Endothelial cell (in vitro differentiated cells): Measurements from ENCODE around the gene KLHL34. TPM values are rescaled to one million over a fixed set of nuclear protein-coding genes. Genes with fewer than 3 reads are reported as not detected.

Experiments used
- DNase-seq: peaks from one replicate; pipeline ENCODE4 v3.0.0; 2021; ENCODE audit warnings: low spot score
- H3K27ac Mint-ChIP-seq: one replicate; pipeline ENCODE4 v1.8.0; 2021; ENCODE audit warnings: mixed read lengths, inconsistent platforms; ENCODE audit not compliant: unreplicated experiment
- H3K27me3 Mint-ChIP-seq: one replicate; pipeline ENCODE4 v1.8.0; 2021; ENCODE audit warnings: mild to moderate bottlenecking, moderate library complexity, mixed read lengths, inconsistent platforms; ENCODE audit not compliant: unreplicated experiment
- H3K36me3 Mint-ChIP-seq: one replicate; pipeline ENCODE4 v1.8.0; 2021; ENCODE audit warnings: mild to moderate bottlenecking, low read depth, mixed read lengths, inconsistent platforms; ENCODE audit not compliant: unreplicated experiment
- H3K4me1 Mint-ChIP-seq: one replicate; pipeline ENCODE4 v1.8.0; 2021; ENCODE audit warnings: mild to moderate bottlenecking, mixed read lengths, inconsistent platforms; ENCODE audit not compliant: unreplicated experiment
- H3K4me3 Mint-ChIP-seq: one replicate; pipeline ENCODE4 v1.8.0; 2021; ENCODE audit warnings: mild to moderate bottlenecking, mixed read lengths, inconsistent platforms; ENCODE audit not compliant: unreplicated experiment
- H3K9me3 Mint-ChIP-seq: one replicate; pipeline ENCODE4 v1.8.0; 2021; ENCODE audit warnings: mixed read lengths, inconsistent platforms; ENCODE audit not compliant: unreplicated experiment
- total RNA-seq: library from RNA; stranded (reverse); fragmentation: NEBNext Ultra II Directional; extraction: Animal tissue kit (Norgen Biotek cat#: 25700); gene quantifications from one replicate; pipeline ENCODE4 v1.2.1, GENCODE V29; 2021; ENCODE audit not compliant: unreplicated experiment
- TF ChIP-seq, protein P1 (sequence below): fragments of 200-600 bp; sonication (generic); IDR thresholded peaks from one replicate; pipeline ENCODE4 v1.5.0; 2021; ENCODE audit warnings: antibody characterized with exemption; ENCODE audit not compliant: unreplicated experiment

Gene KLHL34
- total RNA-seq, 1 donor from 2014 or later = not detected

GRCh38 chrX:21656587-21657317, 1.4 kb downstream of the KLHL34 start:
- DNase-seq = no peak
- TF ChIP-seq, protein P1, sequence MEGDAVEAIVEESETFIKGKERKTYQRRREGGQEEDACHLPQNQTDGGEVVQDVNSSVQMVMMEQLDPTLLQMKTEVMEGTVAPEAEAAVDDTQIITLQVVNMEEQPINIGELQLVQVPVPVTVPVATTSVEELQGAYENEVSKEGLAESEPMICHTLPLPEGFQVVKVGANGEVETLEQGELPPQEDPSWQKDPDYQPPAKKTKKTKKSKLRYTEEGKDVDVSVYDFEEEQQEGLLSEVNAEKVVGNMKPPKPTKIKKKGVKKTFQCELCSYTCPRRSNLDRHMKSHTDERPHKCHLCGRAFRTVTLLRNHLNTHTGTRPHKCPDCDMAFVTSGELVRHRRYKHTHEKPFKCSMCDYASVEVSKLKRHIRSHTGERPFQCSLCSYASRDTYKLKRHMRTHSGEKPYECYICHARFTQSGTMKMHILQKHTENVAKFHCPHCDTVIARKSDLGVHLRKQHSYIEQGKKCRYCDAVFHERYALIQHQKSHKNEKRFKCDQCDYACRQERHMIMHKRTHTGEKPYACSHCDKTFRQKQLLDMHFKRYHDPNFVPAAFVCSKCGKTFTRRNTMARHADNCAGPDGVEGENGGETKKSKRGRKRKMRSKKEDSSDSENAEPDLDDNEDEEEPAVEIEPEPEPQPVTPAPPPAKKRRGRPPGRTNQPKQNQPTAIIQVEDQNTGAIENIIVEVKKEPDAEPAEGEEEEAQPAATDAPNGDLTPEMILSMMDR = no peak
- peaks cover 3% of the 10 kb centered on the region for H3K36me3 Mint-ChIP-seq
- H3K27me3 Mint-ChIP-seq = no peaks in the 10 kb centered on the region
- H3K27ac Mint-ChIP-seq = no peak overlapping the region
- no peak overlapping the region for H3K4me3 Mint-ChIP-seq
- no peaks in the 10 kb centered on the region for H3K9me3 Mint-ChIP-seq
- peaks cover 3% of the 10 kb centered on the region for H3K4me1 Mint-ChIP-seq

GRCh38 chrX:21655901-21656586, 2.1 kb downstream of the KLHL34 start:
- Mint-ChIP-seq H3K36me3 (peaks cover 3% of the 10 kb centered on the region), H3K4me3 (no peak overlapping the region), H3K27me3 (no peaks in the 10 kb centered on the region), H3K27ac (no peak overlapping the region), H3K9me3 (no peaks in the 10 kb centered on the region), H3K4me1 (peaks cover 3% of the 10 kb centered on the region)
- TF ChIP-seq, protein P1 = no peak
- DNase-seq = no peak

GRCh38 chrX:21645886-21646285, 12.2 kb downstream of the KLHL34 start:
- no peaks in the 10 kb centered on the region for H3K27me3 Mint-ChIP-seq
- no peak for DNase-seq
- no peak overlapping the region for H3K27ac Mint-ChIP-seq
- H3K36me3 Mint-ChIP-seq = no peaks in the 10 kb centered on the region
- H3K4me1 Mint-ChIP-seq = no peaks in the 10 kb centered on the region
- no peak overlapping the region for H3K4me3 Mint-ChIP-seq
- H3K9me3 Mint-ChIP-seq = no peaks in the 10 kb centered on the region
- TF ChIP-seq, protein P1 = no peak

GRCh38 chrX:21645431-21645830, 12.7 kb downstream of the KLHL34 start:
- Mint-ChIP-seq H3K27ac (no peak overlapping the region), H3K36me3 (no peaks in the 10 kb centered on the region), H3K4me3 (no peak overlapping the region), H3K27me3 (no peaks in the 10 kb centered on the region), H3K4me1 (no peaks in the 10 kb centered on the region), H3K9me3 (no peaks in the 10 kb centered on the region)
- TF ChIP-seq, protein P1 = no peak
- no peak for DNase-seq

GRCh38 chrX:21639775-21640174, 18.4 kb downstream of the KLHL34 start:
- H3K4me1 Mint-ChIP-seq = no peaks in the 10 kb centered on the region
- no peaks in the 10 kb centered on the region for H3K27me3 Mint-ChIP-seq
- no peaks in the 10 kb centered on the region for H3K9me3 Mint-ChIP-seq
- DNase-seq = no peak
- H3K4me3 Mint-ChIP-seq = no peak overlapping the region
- no peaks in the 10 kb centered on the region for H3K36me3 Mint-ChIP-seq
- TF ChIP-seq, protein P1 = no peak
- H3K27ac Mint-ChIP-seq = no peak overlapping the region
